MCF 10A (cell line): Measurements from ENCODE around the gene PACSIN2. TPM values are rescaled to one million over a fixed set of nuclear protein-coding genes. Genes with fewer than 3 reads are reported as not detected.
A peak's percentile ranks its signal among the peaks of the same experiment; 100 is the strongest.

ENCODE experiments used
- BruUV-seq: library from RNA; stranded (reverse); fragments of 400-500 nt; replicated peaks from 2 replicates; lab custom pipeline; 2021; lab: Mats Ljungman, UMichigan
- CTCF ChIA-PET: fragments of 300-600 bp; sonication (Branson Sonifier 250); formaldehyde crosslinking; extraction: SDS; loops from one replicate; lab custom pipeline; 2021; ENCODE audit warnings: antibody characterized with exemption, inconsistent platforms; lab: Yijun Ruan, JAX
- POLR2A ChIA-PET: fragments of 300-600, 350-650 bp; sonication (Branson Sonifier 250); formaldehyde crosslinking; extraction: SDS; loops from one replicate; lab custom pipeline; 2020; ENCODE audit warnings: antibody characterized with exemption, inconsistent platforms; lab: Yijun Ruan, JAX
- DNase-seq: peaks from one replicate; pipeline ENCODE4 v3.0.0-alpha.2; 2018; ENCODE audit not compliant: unreplicated experiment
- H3K27ac Mint-ChIP-seq: one replicate; pipeline ENCODE4 v1.8.0; 2022; ENCODE audit warnings: mild to moderate bottlenecking, low read depth, mixed read lengths; ENCODE audit not compliant: unreplicated experiment
- H3K27me3 Mint-ChIP-seq: one replicate; pipeline ENCODE4 v1.8.0; 2022; ENCODE audit warnings: mixed read lengths; ENCODE audit not compliant: insufficient read depth, unreplicated experiment
- H3K36me3 Mint-ChIP-seq: one replicate; pipeline ENCODE4 v1.8.0; 2022; ENCODE audit warnings: mild to moderate bottlenecking, moderate library complexity, mixed read lengths; ENCODE audit not compliant: insufficient read depth, unreplicated experiment
- H3K4me1 Mint-ChIP-seq: one replicate; pipeline ENCODE4 v1.8.0; 2022; ENCODE audit warnings: mixed read lengths; ENCODE audit not compliant: insufficient read depth, unreplicated experiment
- H3K4me3 Mint-ChIP-seq: one replicate; pipeline ENCODE4 v1.8.0; 2022; ENCODE audit warnings: mild to moderate bottlenecking, moderate library complexity, mixed read lengths; ENCODE audit not compliant: unreplicated experiment
- H3K9me3 Mint-ChIP-seq: one replicate; pipeline ENCODE4 v1.8.0; 2022; ENCODE audit warnings: mixed read lengths; ENCODE audit not compliant: unreplicated experiment
- CTCF ChIP-seq: fragments of 200-600 bp; IDR thresholded peaks from one replicate; pipeline ENCODE4 v1.8.0; 2022; ENCODE audit warnings: antibody characterized with exemption, mild to moderate bottlenecking; ENCODE audit not compliant: unreplicated experiment
- intact Hi-C: fragments of 100-400 bp; cut with micrococcal nuclease; formaldehyde crosslinking; loops from 2 replicates; pipeline ENCODE4 v1.14.1; 2022
- total RNA-seq: library from RNA; stranded (reverse); gene quantifications from 2 replicates; pipeline ENCODE4 v1.2.3, GENCODE V29; 2022

The PACSIN2 gene
- total RNA-seq, 1 experiment from 2014 or later, result 67.3 TPM

GRCh38 chr22:43001271-43002201, 13.4 kb downstream of the PACSIN2 start:
- BruUV-seq, result no TSS peak
- Mint-ChIP-seq H3K27me3 (no peaks in the 10 kb centered on the region), H3K9me3 (no peaks in the 10 kb centered on the region), H3K4me3 (no peak overlapping the region), H3K4me1 (peaks cover 39% of the 10 kb centered on the region), H3K27ac (peak overlapping the region; percentile 52), H3K36me3 (no peaks in the 10 kb centered on the region)
- ChIA-PET CTCF (interaction anchor here (0.6 to 1.6 kb wide), 2 partner anchors 10 to 94 kb away, joined by 3 to 6 read pairs; no protein-coding TSS in a partner anchor), POLR2A (interaction anchor here (1.0 to 8.2 kb wide), 3 partner anchors 11 to 32 kb away, joined by 3 to 85 read pairs (median 9); partner anchors contain the start of gene PACSIN2)
- no peak for TF ChIP-seq CTCF
- DNase-seq, result no peak
- intact Hi-C loops, result no loop called here

- Mint-ChIP-seq H3K36me3 (no peaks in the 10 kb centered on the region), H3K27me3 (no peaks in the 10 kb centered on the region), H3K9me3 (no peaks in the 10 kb centered on the region), H3K4me3 (no peak overlapping the region), H3K4me1 (peaks cover 39% of the 10 kb centered on the region), H3K27ac (no peak overlapping the region)
- ChIA-PET POLR2A (interaction anchor here (0.8 to 8.2 kb wide), 5 partner anchors 9 to 45 kb away, joined by 3 to 85 read pairs (median 5); partner anchors contain the start of gene PACSIN2), CTCF (interaction anchor here (1.1 kb wide), 1 partner anchor 11 kb away, joined by 3 read pairs; no protein-coding TSS in a partner anchor)
- no TSS peak for BruUV-seq
- no peak for TF ChIP-seq CTCF
- DNase-seq, result no peak
- intact Hi-C loops, result no loop called here
These were observed 14.3 kb downstream of the PACSIN2 start for GRCh38 chr22:43000441-43001175.

- TF ChIP-seq CTCF, result no peak
- DNase-seq, result no peak
- Mint-ChIP-seq H3K9me3 (no peaks in the 10 kb centered on the region), H3K4me3 (no peak overlapping the region), H3K4me1 (peaks cover 53% of the 10 kb centered on the region), H3K27me3 (no peaks in the 10 kb centered on the region), H3K27ac (peak overlapping the region; percentile 98), H3K36me3 (no peaks in the 10 kb centered on the region)
- no TSS peak for BruUV-seq
- intact Hi-C loops, result no loop called here
- POLR2A ChIA-PET, result interaction anchor here (0.9 to 2.4 kb wide), 2 partner anchors 17 to 384 kb away, joined by 3 to 13 read pairs; partner anchors contain the start of gene PACSIN2
- CTCF ChIA-PET, result no interaction called here
These were observed 17.3 kb downstream of the PACSIN2 start for GRCh38 chr22:42997582-42998090.
